ENCODE data around the gene LRP1B.

DNA sequence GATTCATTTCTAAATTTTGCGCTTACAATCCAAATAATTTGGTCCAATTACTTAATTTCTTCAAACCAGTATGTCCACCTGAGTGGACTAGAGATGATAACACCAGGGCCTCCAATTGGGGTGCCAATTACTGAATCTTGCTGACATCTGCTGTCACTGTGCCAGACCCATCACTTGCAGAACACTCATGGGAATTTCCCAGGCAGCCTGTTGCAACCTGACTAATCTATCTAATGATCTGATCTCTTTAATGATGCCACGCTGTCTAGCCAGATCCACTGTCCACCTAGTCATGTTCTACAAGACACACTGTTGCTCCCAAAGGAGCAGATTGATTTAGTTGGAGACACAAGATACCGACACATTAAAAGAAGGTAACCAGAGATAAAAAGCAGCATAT is 11.8 kb upstream of the LRP1B start:
- TF ChIP-seq GATA3 (IDR thresholded peaks at IDR 0.05; ENCODE audit: low read depth, low read length) (no peak), GATA2 (IDR thresholded peaks at IDR 0.05; ENCODE audit: low read depth, low read length) (peak; percentile 71)
